Natural killer cell treated with Interleukin-12 subunit alpha and Interleukin-12 subunit beta and Interleukin-15 and Interleukin-18, amount 100 ng/mL, for 72 hours (primary cell): ENCODE data around the gene FBXL2. TPM values are rescaled to one million over a fixed set of nuclear protein-coding genes. Genes with fewer than 3 reads are reported as not detected.

Source experiments
- ATAC-seq, 2 donors: fragments of 150-1000 bp; cut with Tn5 transposase in 1 of 2; sonication (Bioruptor Pico), chemical (Tn5 transposase) in 1 of 2; 2 replicates each; pipeline ENCODE4 v1.10.0; 2021
- DNase-seq: peaks from one replicate; pipeline ENCODE4 v3.0.0; 2022; ENCODE audit warnings: low spot score
- H3K27ac Mint-ChIP-seq, 2 donors: 1 replicate in 1 of 2; 2 replicates in 1 of 2; pipeline ENCODE4 v1.8.0; 2022; ENCODE audit warnings: mixed read lengths in 2 of 2, mild to moderate bottlenecking in 1 of 2, moderate library complexity in 1 of 2
- H3K27me3 Mint-ChIP-seq, 2 donors: 1 replicate in 1 of 2; 2 replicates in 1 of 2; pipeline ENCODE4 v1.8.0; 2022; ENCODE audit warnings: mixed read lengths in 2 of 2
- H3K36me3 Mint-ChIP-seq: one replicate; pipeline ENCODE4 v1.8.0; 2022; ENCODE audit warnings: mixed read lengths
- H3K4me1 Mint-ChIP-seq, 2 donors: 1 replicate in 1 of 2; 2 replicates in 1 of 2; pipeline ENCODE4 v1.8.0; 2022; ENCODE audit warnings: low read depth in 2 of 2, mixed read lengths in 2 of 2, mild to moderate bottlenecking in 1 of 2
- H3K4me3 Mint-ChIP-seq: one replicate; pipeline ENCODE4 v1.8.0; 2022; ENCODE audit warnings: mixed read lengths
- H3K9me3 Mint-ChIP-seq: 2 replicates; pipeline ENCODE4 v1.8.0; 2022; ENCODE audit warnings: mixed read lengths
- total RNA-seq, 2 donors: library from RNA; stranded (reverse); gene quantifications; one replicate each; pipeline ENCODE4 v1.2.3, GENCODE V29; 2022

Gene FBXL2
- total RNA-seq, 2 donors from 2014 or later: not detected

GRCh38 chr3:33433843-33434242, 156.6 kb downstream of the FBXL2 start:
- no peaks in the 10 kb centered on the region for H3K9me3 Mint-ChIP-seq

More at GRCh38 chr3:33433843-33434242, 156.6 kb downstream of the FBXL2 start:
- H3K4me3 Mint-ChIP-seq: no peak overlapping the region
- ATAC-seq: no peak
- peak overlapping the region in 1 of 2 donors; percentile 47 for H3K27ac Mint-ChIP-seq
- H3K36me3 Mint-ChIP-seq: peaks cover 1% of the 10 kb centered on the region
- DNase-seq: no peak
- no peaks in the 10 kb centered on the region for H3K27me3 Mint-ChIP-seq
- H3K4me1 Mint-ChIP-seq: peaks cover 61 to 72% of the 10 kb centered on the region in 2 donors

Other genes starting within 250 kb of the FBXL2 start
- gene GLB1, start 180.3 kb upstream of the FBXL2 start, total RNA-seq: 10 to 100 TPM; 70.8 to 71.7 TPM
- 10 to 100 TPM; 14.4 to 14.5 TPM for gene TMPPE, start 180.3 kb upstream of the FBXL2 start, total RNA-seq
- gene CRTAP, start 163.4 kb upstream of the FBXL2 start, total RNA-seq: 10 to 100 TPM; 14.9 to 19.5 TPM
- gene SUSD5, start 58.6 kb upstream of the FBXL2 start, total RNA-seq: not detected
- gene UBP1, start 163.0 kb downstream of the FBXL2 start, total RNA-seq: 100 to 1,000 TPM in 1 of 2 donors, 10 to 100 TPM in 1; 88.8 to 131 TPM